Neural progenitor cell (in vitro differentiated cells): ENCODE measurements around the gene BRD3OS.

ENCODE experiments used
- EZH2 ChIP-seq: fragments of 200-600 bp; sonication (generic); IDR thresholded peaks from 2 replicates; pipeline ENCODE4 v1.6.1; 2017; ENCODE audit warnings: antibody characterized with exemption, mild to moderate bottlenecking, moderate library complexity
- TF ChIP-seq, protein P1 (sequence below): fragments of 200-600 bp; sonication (generic); IDR thresholded peaks from 2 replicates; pipeline ENCODE4 v1.5.1; 2017; ENCODE audit warnings: antibody characterized with exemption, mild to moderate bottlenecking

DNA sequence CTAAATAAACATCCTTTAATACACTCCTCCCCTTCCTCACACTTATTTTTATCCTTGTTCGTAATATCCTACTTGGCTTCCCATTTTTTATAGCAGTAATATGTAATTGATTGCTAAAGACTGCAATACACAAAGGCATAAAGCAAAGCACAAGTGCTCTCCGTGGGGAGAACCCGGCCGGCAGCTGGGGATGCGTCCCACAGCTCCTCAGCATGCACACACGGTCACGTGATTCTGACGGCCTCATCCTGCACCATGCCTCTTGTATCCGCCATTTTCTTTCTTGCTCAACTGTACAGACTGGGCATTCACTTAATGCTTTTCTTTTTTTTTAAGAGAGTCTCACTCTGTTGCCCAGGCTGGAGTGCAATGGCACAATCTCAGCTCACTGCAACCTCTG is 2.8 kb downstream of the BRD3OS start:
- TF ChIP-seq EZH2 = no peak
- TF ChIP-seq, protein P1, sequence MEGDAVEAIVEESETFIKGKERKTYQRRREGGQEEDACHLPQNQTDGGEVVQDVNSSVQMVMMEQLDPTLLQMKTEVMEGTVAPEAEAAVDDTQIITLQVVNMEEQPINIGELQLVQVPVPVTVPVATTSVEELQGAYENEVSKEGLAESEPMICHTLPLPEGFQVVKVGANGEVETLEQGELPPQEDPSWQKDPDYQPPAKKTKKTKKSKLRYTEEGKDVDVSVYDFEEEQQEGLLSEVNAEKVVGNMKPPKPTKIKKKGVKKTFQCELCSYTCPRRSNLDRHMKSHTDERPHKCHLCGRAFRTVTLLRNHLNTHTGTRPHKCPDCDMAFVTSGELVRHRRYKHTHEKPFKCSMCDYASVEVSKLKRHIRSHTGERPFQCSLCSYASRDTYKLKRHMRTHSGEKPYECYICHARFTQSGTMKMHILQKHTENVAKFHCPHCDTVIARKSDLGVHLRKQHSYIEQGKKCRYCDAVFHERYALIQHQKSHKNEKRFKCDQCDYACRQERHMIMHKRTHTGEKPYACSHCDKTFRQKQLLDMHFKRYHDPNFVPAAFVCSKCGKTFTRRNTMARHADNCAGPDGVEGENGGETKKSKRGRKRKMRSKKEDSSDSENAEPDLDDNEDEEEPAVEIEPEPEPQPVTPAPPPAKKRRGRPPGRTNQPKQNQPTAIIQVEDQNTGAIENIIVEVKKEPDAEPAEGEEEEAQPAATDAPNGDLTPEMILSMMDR = no peak
